Endothelial cell of umbilical vein (primary cell): ENCODE results near the gene NFIA. TPM values are rescaled to one million over a fixed set of nuclear protein-coding genes. Genes with fewer than 3 reads are reported as not detected.

Experiments
- BruUV-seq: library from RNA; stranded (reverse); fragments of 400-500 nt; replicated peaks from 2 replicates; lab custom pipeline; 2021; lab: Mats Ljungman, UMichigan
- CTCF ChIA-PET: fragments of 300-600, 350-600 bp; sonication (Branson Sonifier 250); formaldehyde crosslinking; loops from one replicate; lab custom pipeline; 2021; ENCODE audit warnings: antibody characterized with exemption, inconsistent platforms; lab: Charles Lee
- POLR2A ChIA-PET: fragments of 300-600, 350-600 bp; sonication (Branson Sonifier 250); formaldehyde crosslinking; loops from one replicate; lab custom pipeline; 2021; ENCODE audit warnings: antibody characterized with exemption, inconsistent platforms; lab: Charles Lee
- DNase-seq: peaks from one replicate; pipeline ENCODE4 v3.0.0-alpha.2; 2011; ENCODE audit warnings: low read depth, low spot score
- FAIRE-seq: peaks from 2 replicates; lab custom pipeline; 2011; peaks lifted over from hg19 to GRCh38; lab: Jason Lieb, UNC
- H2AFZ ChIP-seq: 2 replicates; pipeline ENCODE4 v1.6.0; 2012; ENCODE audit warnings: low read depth, low read length, control low read depth, inconsistent platforms
- H3K27ac ChIP-seq: 2 replicates; pipeline ENCODE4 v1.5.1; 2011; ENCODE audit warnings: low read depth, mild to moderate bottlenecking, control low read depth, low read length, moderate library complexity; ENCODE audit not compliant: insufficient read depth
- H3K27me3 ChIP-seq, 2 experiments: 2 replicates each; pipeline versions ENCODE4 v1.6.0 to v1.6.1; 2011; ENCODE audit warnings: low read length in 2 of 2, mixed read lengths in 1 of 2; ENCODE audit not compliant: control insufficient read depth in 2 of 2, insufficient read depth in 2 of 2
- H3K36me3 ChIP-seq, 2 experiments: 2 replicates in 1 of 2; 3 replicates in 1 of 2; pipeline ENCODE4 v1.5.1; 2011; ENCODE audit warnings: low read length in 2 of 2, mild to moderate bottlenecking in 1 of 2, moderate library complexity in 1 of 2; ENCODE audit not compliant: control insufficient read depth in 2 of 2, insufficient read depth in 2 of 2; ENCODE audit errors: extremely low read depth in 1 of 2
- H3K4me1 ChIP-seq: 3 replicates; pipeline ENCODE4 v1.5.1; 2011; ENCODE audit warnings: mild to moderate bottlenecking, low read length; ENCODE audit not compliant: control insufficient read depth, insufficient read depth; ENCODE audit errors: extremely low read depth
- H3K4me2 ChIP-seq: 2 replicates; pipeline ENCODE4 v1.6.1; 2011; ENCODE audit warnings: low read length, control low read depth, mixed read lengths; ENCODE audit not compliant: insufficient read depth
- H3K4me3 ChIP-seq, 3 experiments: fragments of 200-600 bp in 1 of 3; sonication (generic), shearing (Covaris generic) in 1 of 3; replicated peaks in 1 of 3; 2 replicates each; pipeline ENCODE4 v1.5.1; 2011 to 2016; ENCODE audit warnings: control low read depth in 3 of 3, low read length in 3 of 3, mild to moderate bottlenecking in 2 of 3, inconsistent platforms in 1 of 3, low read depth in 1 of 3, moderate library complexity in 1 of 3; ENCODE audit not compliant: insufficient read depth in 1 of 3
- H3K79me2 ChIP-seq: 2 replicates; pipeline ENCODE4 v1.6.0; 2012; ENCODE audit warnings: low read length, inconsistent platforms; ENCODE audit not compliant: control insufficient read depth, insufficient read depth
- H3K9ac ChIP-seq: replicated peaks from 2 replicates; pipeline ENCODE3; 2011; ENCODE audit warnings: low read length, control low read depth; ENCODE audit not compliant: insufficient read depth; ENCODE audit errors: extremely low read depth
- H3K9me1 ChIP-seq: replicated peaks from 3 replicates; pipeline ENCODE4 v1.6.0; 2011; ENCODE audit warnings: mild to moderate bottlenecking, low read length; ENCODE audit not compliant: control insufficient read depth, insufficient read depth; ENCODE audit errors: extremely low read depth
- H3K9me3 ChIP-seq: replicated peaks from 2 replicates; pipeline ENCODE4 v1.5.1; 2012; ENCODE audit warnings: low read length, inconsistent platforms; ENCODE audit not compliant: control insufficient read depth, insufficient read depth
- H4K20me1 ChIP-seq: replicated peaks from 2 replicates; pipeline ENCODE3; 2011; ENCODE audit warnings: mild to moderate bottlenecking, low read length; ENCODE audit not compliant: control insufficient read depth, insufficient read depth; ENCODE audit errors: extremely low read depth
- CTCF ChIP-seq, 2 donors: IDR thresholded peaks; 1 replicate in 1 of 2; 2 replicates in 1 of 2; pipeline ENCODE4 v1.5.1; 2011; ENCODE audit warnings: low read length in 2 of 2, mild to moderate bottlenecking in 2 of 2, moderate library complexity in 2 of 2, control low read depth in 1 of 2, inconsistent platforms in 1 of 2, low read depth in 1 of 2; ENCODE audit not compliant: insufficient read depth in 1 of 2; ENCODE audit errors: extremely low read depth in 1 of 2
- EZH2 ChIP-seq: IDR thresholded peaks from 2 replicates; pipeline ENCODE4 v1.6.1; 2012; ENCODE audit warnings: borderline replicate concordance, low read depth, mild to moderate bottlenecking, moderate library complexity, low read length, inconsistent platforms; ENCODE audit not compliant: severe bottlenecking
- FOS ChIP-seq: IDR thresholded peaks from 2 replicates; pipeline ENCODE4 v1.6.1; 2011; ENCODE audit warnings: mild to moderate bottlenecking, low read length, moderate library complexity, borderline replicate concordance; ENCODE audit not compliant: insufficient read depth
- JUN ChIP-seq: IDR thresholded peaks from 2 replicates; pipeline ENCODE4 v1.6.1; 2011; ENCODE audit warnings: borderline replicate concordance, low read depth; ENCODE audit not compliant: insufficient read length, insufficient read depth
- POLR2A ChIP-seq: IDR thresholded peaks from 2 replicates; pipeline ENCODE4 v1.6.1; 2012; ENCODE audit warnings: low read depth, mild to moderate bottlenecking, control low read depth, low read length
- POLR2AphosphoS5 ChIP-seq: IDR thresholded peaks from 2 replicates; pipeline ENCODE4 v1.6.1; 2012; ENCODE audit warnings: low read depth, mild to moderate bottlenecking, control low read depth, low read length, moderate library complexity; ENCODE audit not compliant: insufficient read depth
- dilution Hi-C: fragments of 300-500 bp; cut with MboI; formaldehyde crosslinking; loops from one replicate; pipeline ENCODE4 v1.15.0; 2019; ENCODE audit warnings: low sequenced_read_pairs; ENCODE audit not compliant: extremely low pct_ligation_motif_present
- intact Hi-C: fragments of 100-400 bp; cut with micrococcal nuclease; formaldehyde crosslinking; loops from one replicate; pipeline ENCODE4 v1.10.0; 2022
- polyA plus RNA-seq, 4 experiments: library from polyadenylated mRNA; depleted of rRNA in 3 of 4; stranded (reverse) in 3 of 4; unstranded in 1 of 4; fragments of >200 nt; gene quantifications; 2 replicates each; pipeline versions ENCODE4 v1.2.1 to v1.2.3, GENCODE V29; 2011 to 2012; ENCODE audit warnings: missing spikeins in 1 of 4
- total RNA-seq: library from RNA; stranded (reverse); gene quantifications from 2 replicates; pipeline ENCODE4 v1.2.3, GENCODE V29; 2021
- TF ChIP-seq, protein P1 (sequence below): IDR thresholded peaks from 2 replicates; pipeline ENCODE4 v1.6.1; 2011; ENCODE audit not compliant: insufficient read depth, insufficient read length

The NFIA gene
- total and polyA plus RNA-seq, 2 donors (not counting 3 experiments of a cell fraction or from before 2014, with no cell fraction given): 25.5 to 47.0 TPM

GRCh38 chr1:61323681-61324328, 241.4 kb downstream of the NFIA start:
- Histone ChIP-seq H3K27me3 (no peaks in the 10 kb centered on the region), H3K27ac (no peak overlapping the region), H3K4me2 (no peak overlapping the region), H2AFZ (no peak overlapping the region), H3K79me2 (no peaks in the 10 kb centered on the region), H3K9me3 (no peaks in the 10 kb centered on the region), H3K4me1 (peaks cover 3% of the 10 kb centered on the region), H4K20me1 (no peaks in the 10 kb centered on the region), H3K9me1 (no peaks in the 10 kb centered on the region), H3K36me3 (no peaks in the 10 kb centered on the region), H3K4me3 (no peak overlapping the region), H3K9ac (no peak overlapping the region)
- no TSS peak for BruUV-seq
- no peak for TF ChIP-seq POLR2A
- intact Hi-C loops (no loop called here), dilution Hi-C loops (no loop called here)
- POLR2A ChIA-PET: no interaction called here
- DNase-seq (no peak), FAIRE-seq (no peak)
- CTCF ChIA-PET: interaction anchor here (1.1 kb wide), 1 partner anchor 14 kb away, joined by 5 read pairs; no protein-coding TSS in a partner anchor

DNA sequence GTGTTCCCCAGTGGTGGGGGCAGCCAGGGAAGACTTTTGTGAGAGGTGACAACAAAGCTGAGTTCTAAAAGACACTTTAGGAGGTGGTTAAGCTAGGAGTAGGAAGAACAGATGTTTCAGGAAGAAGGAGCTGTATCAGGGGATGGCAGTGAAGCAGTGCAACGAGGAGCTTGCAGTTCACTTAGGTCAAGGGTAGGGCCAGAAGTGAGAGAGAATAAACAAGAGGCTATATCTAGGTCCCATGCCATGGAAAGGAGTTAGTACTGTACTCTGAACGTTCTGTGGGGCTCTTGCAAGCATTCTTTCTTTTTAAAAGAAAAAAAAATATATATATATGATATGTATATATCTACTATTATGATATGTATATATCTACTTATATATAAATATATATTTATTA, 244.4 kb downstream of the NFIA start:
- Histone ChIP-seq H3K9ac (no peak overlapping the region), H3K9me1 (no peaks in the 10 kb centered on the region), H3K36me3 (no peaks in the 10 kb centered on the region), H3K27ac (no peak overlapping the region), H3K4me1 (peaks cover 3% of the 10 kb centered on the region), H3K79me2 (no peaks in the 10 kb centered on the region), H4K20me1 (no peaks in the 10 kb centered on the region), H3K4me2 (no peak overlapping the region), H3K9me3 (no peaks in the 10 kb centered on the region), H3K4me3 (no peak overlapping the region), H3K27me3 (no peaks in the 10 kb centered on the region), H2AFZ (no peak overlapping the region)
- TF ChIP-seq, protein P1, sequence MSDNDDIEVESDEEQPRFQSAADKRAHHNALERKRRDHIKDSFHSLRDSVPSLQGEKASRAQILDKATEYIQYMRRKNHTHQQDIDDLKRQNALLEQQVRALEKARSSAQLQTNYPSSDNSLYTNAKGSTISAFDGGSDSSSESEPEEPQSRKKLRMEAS: no peak
- no peak for TF ChIP-seq JUN
- TF ChIP-seq POLR2AphosphoS5: no peak
- no peak for TF ChIP-seq EZH2
- no peak for TF ChIP-seq CTCF (IDR thresholded peaks at IDR 0.05; ENCODE audit: extremely low read depth in 1 of 2, insufficient read depth in 1 of 2, low read depth in 1 of 2, low read length in 2 of 2)
- TF ChIP-seq FOS: no peak
- POLR2A ChIA-PET: no interaction called here
- FAIRE-seq (no peak), DNase-seq (no peak)
- CTCF ChIA-PET: no interaction called here
- dilution Hi-C loops (no loop called here), intact Hi-C loops (no loop called here)
- BruUV-seq: no TSS peak
